ENCODE measurements around the gene SMIM44.

SMIM44 gene

DNA sequence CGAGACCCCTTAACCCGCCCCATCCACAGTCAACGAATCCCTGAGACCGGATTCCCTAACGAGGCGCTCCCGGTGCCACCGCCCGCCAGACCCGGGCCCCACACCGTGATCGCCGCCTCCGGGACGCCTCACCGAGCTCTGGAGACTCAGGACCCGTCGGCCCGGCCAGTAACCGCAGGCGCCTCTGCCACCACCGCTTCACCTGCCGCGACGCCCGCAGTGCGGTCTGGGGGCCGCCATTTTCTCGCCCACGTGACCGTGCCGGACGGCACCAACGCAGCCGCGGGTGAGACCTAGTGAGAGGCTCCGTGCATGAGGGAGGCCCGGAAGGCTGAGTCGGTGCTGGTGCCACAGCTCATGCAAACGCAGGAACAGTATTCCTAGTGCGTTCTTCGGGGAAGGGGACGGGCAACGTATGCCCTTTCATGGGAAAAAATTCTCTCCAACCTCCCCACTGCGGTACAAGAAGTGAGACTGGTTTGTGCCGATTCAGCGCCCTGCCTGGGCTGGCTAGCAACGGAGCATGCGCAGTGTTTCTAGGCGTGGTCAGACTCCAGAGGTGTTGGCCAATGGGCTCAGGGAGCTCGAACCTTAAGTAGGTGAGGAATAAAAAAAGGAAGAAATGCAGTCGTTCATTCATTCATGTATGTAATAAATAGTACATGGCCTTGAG, 17.3 kb upstream of the SMIM44 start, which contains the start of gene DOHH:
TSS of gene DOHH (minus strand) at position 246 of the 673 bp plus-strand sequence. CDS start 3,860 bp downstream, outside the sequence.
- peak; percentile 94 for DNase-seq (ENCODE audit: low read depth)

DNA sequence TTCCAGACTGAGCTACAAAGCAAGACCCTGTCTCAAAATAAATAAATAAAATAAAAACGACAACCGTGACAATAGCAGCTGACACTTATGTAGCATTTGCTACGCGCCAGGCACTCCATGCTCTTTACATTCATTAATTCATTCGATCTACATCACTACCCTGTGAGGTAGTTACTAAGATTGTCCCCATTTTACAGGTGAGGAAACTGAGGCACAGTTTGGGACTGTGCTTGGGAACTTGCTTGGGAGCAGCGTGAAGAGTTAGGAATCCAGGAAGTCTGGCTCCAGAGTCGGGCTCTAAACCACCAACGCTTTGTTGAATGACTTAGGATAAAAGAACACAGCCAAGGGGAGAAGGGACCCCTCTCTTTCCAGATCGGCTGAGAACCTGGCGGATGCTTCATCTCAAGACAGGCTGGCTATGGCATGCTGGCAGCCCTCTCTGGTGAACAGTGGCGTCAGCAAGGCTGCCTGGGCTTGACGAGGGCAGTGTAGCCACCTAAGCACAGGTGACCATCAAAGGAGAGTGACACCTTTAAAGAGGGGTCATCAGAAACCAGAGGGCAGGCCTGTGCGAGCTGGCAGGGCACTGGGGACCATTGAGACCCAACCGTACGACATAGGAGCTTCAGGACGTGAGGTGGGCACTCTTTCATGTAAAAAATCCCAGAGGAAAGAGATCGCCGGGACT, 16.6 kb upstream of the SMIM44 start:
- no peak for DNase-seq (ENCODE audit: low read depth)

DNA sequence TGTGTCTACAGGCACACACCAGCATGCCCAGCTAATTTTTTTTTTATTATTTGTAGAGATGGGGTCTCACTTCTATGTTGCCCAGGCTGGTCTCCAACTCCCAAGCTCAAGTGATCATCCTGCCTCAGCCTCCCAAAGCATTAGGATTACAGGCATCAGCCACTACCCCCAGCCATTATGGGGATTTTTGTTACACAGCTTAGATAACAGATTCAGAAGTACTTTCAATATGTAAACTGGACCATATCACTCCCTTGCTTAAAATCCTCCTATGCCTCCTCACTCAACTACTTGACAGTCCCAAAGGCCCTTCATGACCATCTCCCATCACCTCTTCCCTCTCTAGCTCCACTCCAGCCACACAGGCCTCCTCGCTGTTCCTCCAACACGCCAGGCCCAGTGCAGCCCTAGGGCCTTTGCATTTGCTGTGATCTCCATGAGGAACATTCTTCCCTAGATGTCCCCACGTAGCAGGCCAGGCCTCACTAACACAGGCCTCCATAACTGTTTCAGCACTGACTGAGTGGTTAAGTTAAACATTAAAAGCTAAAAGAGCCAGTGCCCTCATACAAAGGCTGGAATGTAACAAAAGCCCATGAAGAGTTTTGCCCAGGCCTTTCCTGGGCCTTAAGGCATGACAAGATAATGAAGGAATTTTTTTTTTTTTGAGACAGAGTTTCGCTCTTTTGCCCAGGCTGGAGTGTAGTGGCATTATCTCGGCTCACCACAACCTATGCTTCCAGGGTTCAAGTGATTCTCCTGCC, 14.7 kb upstream of the SMIM44 start:
- DNase-seq (ENCODE audit: low read depth), result no peak

DNA sequence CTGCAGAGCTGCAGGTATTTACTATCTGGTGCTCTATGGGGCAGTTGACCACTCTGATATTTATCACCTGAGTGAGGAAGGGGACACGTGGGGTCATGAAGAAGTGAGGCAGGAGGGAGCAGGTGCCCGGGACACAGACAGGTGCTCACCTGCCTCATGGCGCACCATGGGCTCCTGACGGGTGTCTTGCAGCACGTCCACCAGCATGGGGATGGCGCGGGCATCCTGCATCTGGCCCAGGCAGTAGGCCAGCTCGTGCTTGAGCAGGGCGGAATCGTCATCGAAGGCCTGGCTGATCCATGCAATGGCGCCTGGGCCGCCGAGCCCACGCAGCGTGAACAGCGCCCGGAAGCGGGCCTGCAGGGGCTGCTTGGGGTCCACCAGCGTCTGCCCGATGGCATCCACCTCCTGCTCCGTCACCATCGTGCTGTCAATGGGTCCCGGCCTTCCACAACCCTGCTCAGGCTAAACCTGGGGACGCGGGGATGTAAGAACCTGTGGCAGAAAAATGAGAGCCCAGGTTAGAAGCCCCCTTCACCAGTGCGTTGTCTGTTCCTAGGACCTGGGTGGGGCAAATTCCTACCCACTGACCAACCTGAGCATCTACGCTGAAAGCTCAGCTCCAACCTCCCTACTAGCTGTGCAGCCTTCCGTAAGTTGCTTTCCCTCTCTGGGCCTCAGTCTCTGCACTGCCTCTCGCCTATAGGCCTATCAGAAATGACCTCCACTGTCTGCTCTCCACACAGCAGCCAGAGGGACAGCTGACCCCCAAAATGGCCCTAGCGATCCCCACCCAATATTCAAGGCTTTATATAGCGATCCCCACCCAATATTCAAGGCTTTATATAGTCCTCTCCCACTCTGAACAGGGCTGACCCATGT, 13.4 kb upstream of the SMIM44 start:
- DNase-seq (ENCODE audit: low read depth), result no peak

DNA sequence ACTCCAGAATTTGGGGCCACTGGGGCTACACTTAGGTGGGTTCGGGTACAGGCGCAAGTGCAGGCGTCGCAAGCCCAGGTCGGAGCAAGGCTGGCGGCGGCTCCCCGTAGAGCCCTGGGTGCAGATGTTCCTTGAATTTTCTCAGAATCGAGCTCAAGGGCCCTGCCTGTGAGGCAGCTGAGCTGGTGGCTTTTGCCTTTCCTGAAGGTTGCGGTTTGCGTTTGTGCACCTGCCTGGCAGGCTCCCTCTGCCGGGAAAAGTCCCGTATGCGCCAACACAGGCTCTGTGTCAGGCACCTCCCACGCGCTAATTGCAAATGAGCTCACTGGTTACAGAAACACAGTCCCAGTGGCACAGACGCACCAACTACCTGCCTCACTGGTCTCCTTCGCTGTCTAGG, 11.3 kb upstream of the SMIM44 start:
- DNase-seq (ENCODE audit: low read depth), result no peak

DNA sequence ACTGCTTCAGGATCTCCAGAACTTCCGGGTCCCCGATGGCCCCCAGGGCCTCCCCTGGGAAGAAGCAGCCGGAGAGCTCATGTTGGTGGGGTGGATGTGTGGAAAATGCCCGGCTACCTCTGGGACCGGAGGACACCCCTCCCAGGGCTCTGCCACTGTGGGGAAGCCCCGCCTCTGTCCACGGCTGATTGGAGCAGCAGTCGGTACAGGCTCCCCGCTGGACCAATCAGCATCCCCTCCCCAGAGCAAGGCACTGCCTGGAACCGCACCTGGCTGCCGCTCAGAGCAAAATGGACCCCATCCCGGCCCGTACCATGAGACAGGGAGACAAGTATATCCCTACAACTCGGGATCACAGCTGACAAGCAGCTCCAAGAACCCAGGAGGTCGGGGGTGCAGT, 10.8 kb upstream of the SMIM44 start:
- DNase-seq (ENCODE audit: low read depth), result peak; percentile 52

DNA sequence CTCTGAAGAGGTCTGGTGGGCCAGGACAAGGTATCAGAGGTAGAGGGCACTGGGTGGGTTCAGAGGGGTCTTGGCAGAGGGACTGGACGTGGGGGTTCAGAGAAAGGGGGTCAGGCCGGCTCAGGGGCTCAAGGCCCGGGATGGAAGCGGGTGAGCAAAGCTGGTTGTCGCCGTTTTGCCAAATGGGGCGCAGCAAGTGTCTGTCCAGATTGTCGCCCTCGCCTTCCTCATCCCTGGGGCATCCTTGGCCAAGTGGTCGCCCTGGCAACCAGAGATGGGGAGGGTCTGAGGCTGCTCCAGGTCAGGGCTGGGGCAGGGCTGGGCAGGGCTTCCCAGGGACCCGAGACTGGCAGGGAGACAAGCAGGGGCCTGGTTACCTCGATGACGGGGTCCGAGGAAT, 10.4 kb upstream of the SMIM44 start:
- DNase-seq (ENCODE audit: low read depth), result no peak

DNA sequence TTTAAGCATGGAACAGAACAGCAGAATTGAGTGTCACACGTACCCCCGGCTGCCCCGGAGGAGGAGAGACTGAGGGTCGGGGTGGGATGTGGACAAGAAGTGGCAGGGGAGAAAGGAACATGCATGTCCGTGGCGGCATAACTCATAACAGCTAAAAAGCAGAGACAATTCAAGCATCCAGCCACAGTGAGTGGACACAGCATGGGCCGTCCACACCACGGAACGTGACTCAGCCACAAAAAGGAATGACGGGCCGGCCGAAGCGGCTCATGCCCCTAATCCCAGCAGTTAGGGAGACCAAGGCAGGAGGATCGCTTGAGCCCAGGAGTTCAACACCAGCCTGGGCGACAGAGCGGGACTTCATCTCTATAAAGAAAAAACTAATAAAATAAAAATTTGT, 9.7 kb upstream of the SMIM44 start:
- no peak for DNase-seq (ENCODE audit: low read depth)

DNA sequence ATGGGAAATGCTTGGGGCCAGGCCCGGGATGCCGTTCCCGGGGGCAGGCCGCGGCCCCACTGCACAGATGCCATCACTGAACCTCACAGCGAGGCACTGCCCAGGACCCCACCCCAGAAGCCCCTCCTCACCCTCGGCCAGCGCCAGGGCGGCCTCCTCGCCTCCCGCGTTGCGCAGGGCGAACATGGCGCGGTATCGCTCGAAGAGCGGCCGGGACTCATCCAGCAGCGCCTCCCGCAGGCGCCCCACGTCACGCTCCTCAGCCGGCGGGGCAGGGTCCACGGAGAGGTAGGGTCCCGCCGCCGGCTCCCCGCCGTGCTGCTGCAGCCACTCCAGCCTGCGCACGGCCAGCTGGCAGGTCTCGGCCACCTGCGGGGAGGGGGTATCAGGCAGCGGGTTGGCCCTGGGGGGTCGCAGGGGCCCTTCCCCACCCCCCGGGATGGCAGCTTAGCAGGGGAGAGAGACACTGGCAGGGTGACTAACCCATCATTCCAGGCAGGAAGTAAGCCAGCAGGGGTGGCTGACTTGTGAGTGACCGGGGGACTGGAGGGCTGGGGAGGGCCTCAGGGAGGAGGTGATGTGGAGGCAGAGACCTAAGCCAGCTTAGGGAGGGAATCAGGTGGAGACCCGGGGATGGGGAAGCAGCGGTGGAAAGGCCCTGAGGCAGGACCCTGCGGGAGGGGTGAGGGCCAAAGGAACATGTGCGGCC, 9.0 kb upstream of the SMIM44 start:
- DNase-seq (ENCODE audit: low read depth), result no peak

DNA sequence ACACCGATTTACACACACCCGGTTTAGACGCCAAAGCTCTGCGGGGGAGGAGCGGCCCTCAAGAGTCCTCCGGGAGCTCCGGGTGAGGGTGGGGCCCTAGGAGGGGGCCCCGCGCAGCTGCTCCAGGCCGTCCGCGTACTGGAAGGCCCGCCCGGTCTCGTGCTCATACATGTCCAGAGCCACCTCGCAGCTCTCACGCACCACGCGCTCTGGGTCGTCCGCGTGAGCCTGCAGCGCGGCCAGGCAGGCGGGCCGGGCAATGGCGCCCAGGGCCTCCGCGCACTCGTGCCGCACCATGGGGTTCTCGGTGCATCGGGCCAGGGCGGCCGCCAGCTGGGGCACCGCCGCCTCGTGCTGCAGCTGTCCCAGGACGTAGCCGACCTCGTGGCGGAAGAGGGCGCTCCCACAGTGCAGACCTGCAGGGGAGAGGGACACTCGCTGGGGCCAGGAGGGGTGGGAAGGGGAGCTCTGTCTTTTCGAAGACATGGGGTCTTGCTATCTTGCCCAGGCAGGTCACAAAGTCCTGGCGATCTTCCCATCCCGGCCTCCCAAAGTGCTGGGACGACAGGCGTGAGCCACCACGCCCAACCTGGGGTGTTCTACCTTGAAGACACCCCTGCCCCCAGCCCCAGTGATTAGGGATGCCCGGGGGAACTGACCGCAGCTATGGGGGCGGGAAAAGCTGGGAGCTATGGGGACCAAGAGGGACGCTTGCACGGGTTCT, 8.3 kb upstream of the SMIM44 start:
- no peak for DNase-seq (ENCODE audit: low read depth)

DNA sequence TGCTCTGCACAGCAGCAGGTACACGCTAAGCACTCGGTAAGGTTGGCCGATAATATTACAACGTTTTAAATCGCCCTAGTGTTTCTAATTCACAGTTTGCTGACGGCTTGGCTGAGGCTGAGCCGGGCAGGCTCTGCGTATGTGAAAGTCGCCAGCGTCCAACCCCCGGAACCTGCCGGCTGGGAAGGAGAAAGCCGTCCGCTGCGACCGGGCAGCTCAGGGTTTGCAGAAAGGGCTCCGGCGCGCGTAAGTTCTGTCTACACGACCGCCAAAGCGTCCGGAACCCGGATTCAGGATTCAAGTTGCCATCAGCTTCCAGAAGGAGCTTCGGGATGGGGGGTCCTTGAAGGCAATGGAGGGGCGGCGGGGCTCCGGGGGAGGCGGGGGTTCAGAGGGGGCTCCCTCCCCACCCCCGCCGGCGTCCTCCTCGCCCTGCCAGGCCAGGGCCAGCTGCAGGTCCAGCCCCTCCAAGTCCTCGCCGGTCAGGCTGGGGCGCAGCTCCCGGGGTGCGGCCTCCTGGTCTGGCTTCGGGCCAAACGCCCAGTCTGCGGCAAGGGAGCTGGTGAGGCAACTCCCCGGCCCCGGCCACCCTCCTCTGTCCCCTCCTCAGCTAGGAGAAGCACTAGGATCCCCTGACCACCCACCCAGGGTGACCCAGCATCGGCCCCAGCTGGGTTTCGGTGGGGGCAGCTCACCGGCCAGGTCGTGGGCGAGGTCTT, 575 bp downstream of the SMIM44 start:
- no peak for DNase-seq (ENCODE audit: low read depth)

DNA sequence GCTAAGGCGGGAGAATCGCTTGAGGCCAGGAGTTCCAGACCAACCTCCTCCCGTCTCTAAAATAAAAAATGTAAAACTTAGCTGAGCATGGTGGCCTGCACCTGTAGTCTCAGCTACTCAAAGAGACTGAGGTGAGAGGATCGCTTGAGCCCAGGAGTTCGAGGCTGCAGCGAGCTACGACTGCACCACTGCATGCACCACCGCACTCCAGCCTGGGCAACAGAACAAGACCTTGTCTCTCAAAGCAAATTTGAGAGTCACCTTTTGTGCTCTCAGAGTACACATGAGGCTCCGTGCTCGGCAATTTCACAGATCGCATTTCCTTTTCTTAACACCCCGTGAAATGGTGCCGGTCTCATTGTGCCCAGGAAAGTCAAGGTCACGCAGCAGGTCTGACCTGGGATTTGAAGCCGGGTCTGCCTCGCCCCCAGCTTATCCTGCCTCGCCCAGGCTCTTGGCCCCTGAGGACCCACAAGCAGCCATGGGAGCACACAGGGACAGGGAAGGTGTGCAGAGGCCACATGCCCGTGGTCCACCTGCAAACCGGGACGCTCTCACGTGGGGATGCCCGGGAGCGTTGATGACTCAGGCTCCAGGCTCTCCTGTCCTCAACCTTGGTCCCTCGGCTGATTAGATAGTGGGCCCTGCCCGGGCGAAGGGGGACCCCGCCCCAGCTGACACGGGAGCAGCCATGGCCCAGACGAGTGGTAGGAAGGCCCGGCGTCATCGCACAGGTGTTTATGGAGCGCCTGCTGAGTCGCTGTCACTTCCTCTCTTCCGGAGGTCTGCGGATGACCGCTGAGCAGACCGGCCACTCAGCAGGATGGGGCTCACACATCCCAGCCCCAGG, 1.8 kb downstream of the SMIM44 start:
- DNase-seq (ENCODE audit: low read depth), result no peak

DNA sequence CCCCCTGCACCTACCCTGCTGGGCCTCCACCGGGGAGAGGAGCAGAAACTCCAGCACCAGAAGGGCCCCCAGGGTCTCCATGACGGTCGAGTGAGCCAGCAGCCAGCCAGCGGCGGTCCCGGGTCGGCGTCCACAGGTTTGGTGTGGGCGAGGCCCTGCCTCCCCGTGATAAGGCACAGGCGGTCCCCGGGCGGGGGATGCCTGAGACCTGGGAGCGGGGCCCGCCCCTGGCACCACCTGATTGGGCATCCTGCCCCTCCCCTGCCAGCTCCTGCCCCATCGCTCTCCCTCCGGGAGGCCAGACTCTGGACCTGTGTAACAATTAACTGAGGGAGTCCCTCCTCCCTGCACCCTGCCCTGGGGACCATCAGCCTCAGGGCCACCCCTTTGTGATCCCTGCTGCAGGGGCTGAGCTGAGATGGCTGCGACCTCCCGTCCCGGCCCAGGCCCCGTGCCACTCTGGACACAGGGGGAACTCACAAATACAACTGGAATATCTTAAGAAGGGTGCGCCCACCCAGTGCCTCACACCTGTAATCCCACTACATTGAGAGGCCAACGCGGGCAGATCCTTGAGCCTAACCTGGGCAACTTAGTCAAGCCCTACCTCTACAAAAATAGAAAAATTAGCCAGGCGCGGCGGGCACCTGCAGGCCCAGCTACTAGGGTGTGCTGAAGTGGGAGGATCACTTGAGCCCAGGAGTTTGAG, 2.7 kb downstream of the SMIM44 start, which contains the start of gene SMIM24:
TSS of gene SMIM24 (minus strand) at position 143 of the 709 bp plus-strand sequence. CDS start at position 81, 62 bp downstream.
- DNase-seq (ENCODE audit: low read depth), result no peak

DNA sequence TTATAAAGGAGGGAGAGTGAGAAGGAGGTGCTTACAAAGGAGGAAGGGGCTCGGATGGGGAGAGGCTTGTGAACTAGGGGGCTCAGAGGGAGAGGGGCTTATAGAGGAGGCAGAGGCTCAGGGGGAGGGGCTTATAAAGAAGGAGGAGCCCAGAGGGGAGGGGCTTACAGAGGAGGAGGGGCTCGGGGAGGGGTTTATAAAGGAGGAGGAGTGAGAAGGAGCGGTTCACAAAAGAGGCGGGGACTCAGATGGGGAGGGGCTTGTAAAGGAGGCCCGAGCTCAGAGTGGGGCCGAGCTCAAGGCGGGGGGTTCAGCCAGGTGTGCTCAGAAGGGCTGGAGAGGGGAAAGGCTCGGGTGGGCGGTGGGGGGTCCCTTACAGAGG, 3.4 kb downstream of the SMIM44 start:
- no peak for DNase-seq (ENCODE audit: low read depth)

DNA sequence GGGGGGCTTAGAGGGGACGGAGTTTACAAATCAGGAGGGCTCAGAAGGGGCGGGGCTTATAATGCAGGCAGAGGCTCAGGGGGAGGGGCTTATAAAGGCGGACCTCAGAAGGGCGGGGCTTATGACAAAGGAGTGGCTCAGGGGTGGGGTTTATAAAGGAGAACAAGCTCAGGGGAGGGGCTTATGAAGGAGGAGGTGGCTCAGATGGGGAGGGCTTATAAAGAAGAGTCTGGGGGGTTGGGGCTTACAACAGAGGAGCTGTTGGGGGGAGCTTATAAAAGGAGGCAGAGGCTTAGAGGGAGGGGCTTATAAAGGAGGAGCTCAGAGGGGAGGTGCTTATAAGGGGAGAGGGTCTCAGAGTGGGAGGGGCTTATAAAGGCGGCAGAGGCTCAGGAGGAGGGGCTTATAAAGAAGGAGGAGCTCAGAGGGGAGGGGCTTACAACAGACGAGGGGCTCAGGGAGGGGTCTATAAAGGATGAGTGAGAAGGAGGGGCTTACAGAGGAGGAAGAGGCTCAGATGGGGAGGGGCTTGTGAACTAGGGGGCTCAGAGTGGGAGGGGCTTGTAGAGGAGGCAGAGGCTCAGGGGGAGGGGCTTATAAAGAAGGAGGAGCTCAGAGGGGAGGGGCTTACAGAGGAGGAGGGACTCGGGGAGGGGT, 3.9 kb downstream of the SMIM44 start:
- DNase-seq (ENCODE audit: low read depth), result no peak

DNA sequence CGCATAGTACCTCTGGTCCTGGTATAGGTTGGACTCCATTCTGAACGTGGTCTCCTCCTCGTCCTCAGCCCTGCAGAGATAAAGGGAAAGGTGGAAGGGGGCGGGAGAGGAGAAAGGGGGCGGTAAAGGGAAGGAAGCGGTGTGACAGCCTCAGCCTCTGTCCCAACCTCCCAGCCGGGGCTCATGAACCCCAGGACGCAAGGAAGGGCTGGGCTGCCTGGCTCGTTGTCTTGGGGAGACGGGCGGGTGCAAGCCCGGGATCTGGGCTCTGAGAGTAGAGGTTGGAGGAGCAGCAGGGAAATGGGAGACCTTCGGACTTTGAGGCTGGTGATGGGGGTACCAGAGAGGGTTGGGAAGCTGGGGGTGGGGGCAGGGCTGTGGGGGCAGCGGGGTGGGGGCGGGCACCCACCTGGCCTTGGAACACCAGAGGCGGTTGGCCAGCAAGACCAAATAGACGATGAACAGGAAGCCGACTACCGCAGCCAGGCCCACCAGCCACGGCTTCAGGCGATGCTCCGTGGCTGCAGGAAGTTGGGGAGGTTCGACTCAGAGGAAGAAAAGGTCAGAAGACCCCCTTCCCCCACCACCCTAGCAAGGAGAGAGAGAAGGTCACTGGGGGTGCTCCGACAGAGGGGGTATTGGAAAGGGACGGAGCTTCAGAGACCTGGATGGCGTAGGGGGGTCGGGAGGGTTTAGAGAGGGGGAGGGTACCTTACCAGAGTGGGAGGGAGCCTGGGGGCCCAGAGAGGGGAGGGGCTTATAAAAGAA, 4.6 kb downstream of the SMIM44 start:
- DNase-seq (ENCODE audit: low read depth), result no peak

DNA sequence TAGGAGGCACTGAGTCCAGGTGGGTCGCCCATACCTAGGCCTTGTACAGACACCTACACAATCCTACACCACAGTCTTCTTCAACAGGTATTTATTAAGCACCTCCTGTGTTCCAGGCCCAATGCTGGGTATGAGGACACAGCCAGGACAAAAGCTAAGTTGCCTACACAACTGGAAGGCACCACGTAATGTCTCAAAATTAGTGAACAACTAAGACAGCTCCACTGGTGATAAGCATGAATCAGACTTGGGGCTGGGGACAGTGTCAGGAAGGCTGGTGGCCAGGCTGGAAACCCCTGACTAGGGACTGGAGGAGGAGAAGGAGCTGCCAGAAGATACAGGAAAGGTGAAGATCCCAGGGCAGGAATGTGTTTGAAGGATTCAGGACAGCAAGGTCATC, 5.3 kb downstream of the SMIM44 start:
- no peak for DNase-seq (ENCODE audit: low read depth)
